ENCODE measurements around the gene RASA4B. TPM values are rescaled to one million over a fixed set of nuclear protein-coding genes. Genes with fewer than 3 reads are reported as not detected.
A peak's percentile ranks its signal among the peaks of the same experiment; 100 is the strongest.
"Not testable (repeated sequence)": the region's sequence is repeated elsewhere in the genome, so short reads cannot be mapped to it uniquely, and the experiment has no call there.

RASA4B gene
- total RNA-seq, 1 donor from 2014 or later, result 11.7 TPM

DNA sequence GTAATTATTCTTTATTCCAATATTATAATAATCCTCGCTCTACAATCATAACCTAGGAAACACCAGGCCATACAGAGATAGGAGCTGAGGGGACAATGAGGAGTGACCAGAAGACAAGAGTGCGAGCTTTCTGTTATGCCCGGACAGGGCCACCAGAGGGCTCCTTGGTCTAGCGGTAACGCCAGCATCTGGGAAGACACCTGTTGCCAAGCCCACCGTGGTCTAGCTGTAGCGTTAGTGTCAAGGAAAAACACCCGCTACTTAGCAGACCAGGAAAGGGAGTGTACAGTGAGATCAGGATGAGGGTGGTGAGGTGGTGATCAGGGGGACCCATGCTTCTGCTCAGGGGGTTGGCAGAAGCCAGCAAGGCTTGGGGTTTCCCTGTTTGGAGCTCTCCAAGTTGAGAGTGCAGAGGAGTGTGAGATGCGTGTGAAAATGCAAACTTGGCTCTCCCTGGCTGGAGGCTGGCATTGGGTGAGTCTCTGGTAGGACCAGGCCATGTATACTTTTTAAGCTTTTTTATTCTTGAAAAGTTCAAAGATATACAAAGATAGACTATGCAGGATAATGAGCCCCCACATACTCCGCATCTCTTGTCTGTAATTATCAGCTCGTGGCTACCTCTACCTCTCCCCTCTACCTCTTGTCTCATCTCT lies 37.5 kb downstream of the RASA4B start:
- H3K4me1 Mint-ChIP-seq (ENCODE audit: unreplicated experiment); H3K36me3 Mint-ChIP-seq (ENCODE audit: unreplicated experiment); H3K27ac Mint-ChIP-seq (ENCODE audit: unreplicated experiment); H3K27me3 Mint-ChIP-seq (ENCODE audit: unreplicated experiment); H3K9me3 Mint-ChIP-seq (ENCODE audit: unreplicated experiment); H3K4me3 Mint-ChIP-seq (ENCODE audit: unreplicated experiment): not testable (repeated sequence)
- peak; percentile 84 for DNase-seq (ENCODE audit: extremely low spot score, unreplicated experiment)
- TF ChIP-seq, protein P1, sequence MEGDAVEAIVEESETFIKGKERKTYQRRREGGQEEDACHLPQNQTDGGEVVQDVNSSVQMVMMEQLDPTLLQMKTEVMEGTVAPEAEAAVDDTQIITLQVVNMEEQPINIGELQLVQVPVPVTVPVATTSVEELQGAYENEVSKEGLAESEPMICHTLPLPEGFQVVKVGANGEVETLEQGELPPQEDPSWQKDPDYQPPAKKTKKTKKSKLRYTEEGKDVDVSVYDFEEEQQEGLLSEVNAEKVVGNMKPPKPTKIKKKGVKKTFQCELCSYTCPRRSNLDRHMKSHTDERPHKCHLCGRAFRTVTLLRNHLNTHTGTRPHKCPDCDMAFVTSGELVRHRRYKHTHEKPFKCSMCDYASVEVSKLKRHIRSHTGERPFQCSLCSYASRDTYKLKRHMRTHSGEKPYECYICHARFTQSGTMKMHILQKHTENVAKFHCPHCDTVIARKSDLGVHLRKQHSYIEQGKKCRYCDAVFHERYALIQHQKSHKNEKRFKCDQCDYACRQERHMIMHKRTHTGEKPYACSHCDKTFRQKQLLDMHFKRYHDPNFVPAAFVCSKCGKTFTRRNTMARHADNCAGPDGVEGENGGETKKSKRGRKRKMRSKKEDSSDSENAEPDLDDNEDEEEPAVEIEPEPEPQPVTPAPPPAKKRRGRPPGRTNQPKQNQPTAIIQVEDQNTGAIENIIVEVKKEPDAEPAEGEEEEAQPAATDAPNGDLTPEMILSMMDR (IDR thresholded peaks at IDR 0.05), result peak; percentile 45

DNA sequence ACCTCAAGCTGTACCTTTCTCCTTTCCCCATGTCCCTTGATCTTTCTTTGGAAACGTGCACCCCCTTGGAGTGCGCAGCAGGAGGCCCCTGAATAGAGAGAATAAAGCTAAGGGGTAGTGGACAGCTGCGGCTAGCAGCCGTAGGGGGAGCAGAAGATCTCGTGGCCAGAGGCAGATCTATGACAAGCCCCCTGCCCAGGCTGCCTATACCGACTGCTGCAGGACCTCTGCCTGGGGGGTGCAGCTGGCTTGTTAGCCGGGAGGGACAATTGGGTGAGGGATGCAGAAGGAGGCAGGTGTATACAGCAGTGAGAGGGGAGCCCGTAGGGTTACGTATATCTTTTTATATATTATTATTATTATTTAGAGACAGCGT lies 38.4 kb downstream of the RASA4B start:
- not testable (repeated sequence) for H3K27ac Mint-ChIP-seq (ENCODE audit: unreplicated experiment); DNase-seq (ENCODE audit: extremely low spot score, unreplicated experiment); H3K4me3 Mint-ChIP-seq (ENCODE audit: unreplicated experiment); H3K4me1 Mint-ChIP-seq (ENCODE audit: unreplicated experiment); H3K36me3 Mint-ChIP-seq (ENCODE audit: unreplicated experiment); H3K27me3 Mint-ChIP-seq (ENCODE audit: unreplicated experiment); H3K9me3 Mint-ChIP-seq (ENCODE audit: unreplicated experiment)

DNA sequence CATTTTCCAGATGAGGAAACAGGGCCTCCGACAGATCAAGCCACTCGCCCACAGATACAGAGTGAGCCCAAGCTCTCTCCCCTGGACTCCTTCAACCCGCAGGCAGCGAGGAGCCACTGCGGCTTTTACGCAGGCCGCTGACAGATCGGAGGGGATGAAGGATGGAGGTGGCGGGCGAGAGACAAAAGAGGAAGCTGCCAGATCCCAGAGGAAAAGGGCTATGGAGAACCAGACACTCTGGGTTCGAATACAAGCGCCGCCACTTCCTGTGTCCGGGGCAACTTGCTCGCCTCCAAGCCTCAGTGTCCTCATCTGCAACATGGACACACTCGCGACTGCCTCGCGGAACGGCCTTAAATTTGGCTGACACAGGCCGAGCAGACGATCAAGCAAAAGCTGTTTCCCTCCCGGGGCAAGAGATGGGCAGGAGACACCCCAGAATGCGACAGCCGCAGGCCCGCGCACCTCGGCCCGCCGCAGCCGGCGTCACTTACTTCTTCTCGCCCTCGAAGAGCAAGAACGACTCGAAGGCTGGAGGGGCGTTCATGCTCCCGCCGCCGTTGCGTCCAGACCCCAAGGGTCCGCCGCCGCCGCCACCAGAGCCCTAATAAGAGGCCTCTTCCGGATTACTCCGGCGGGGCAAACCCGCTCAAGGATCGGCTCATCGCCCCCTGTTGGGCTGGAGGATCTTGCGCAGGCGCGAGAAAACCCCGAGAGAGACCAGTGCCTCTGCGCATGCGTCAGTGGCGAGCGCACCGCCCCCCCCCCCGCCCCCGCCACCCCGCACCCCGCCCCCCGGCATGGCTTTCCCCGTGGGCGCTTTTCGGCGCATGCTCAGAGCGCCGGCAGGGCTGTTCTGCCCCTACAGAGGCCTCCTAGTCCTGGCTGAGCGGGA lies 39.0 kb downstream of the RASA4B start, which contains the start of gene POLR2J:
Gene POLR2J, minus strand, starts transcription at position 609 of the 895 bp plus-strand sequence. Its CDS starts 62 bp downstream, at position 547.
- Mint-ChIP-seq H3K4me3 (ENCODE audit: unreplicated experiment) (peak within 1 kb of the TSS; percentile 88), H3K27ac (ENCODE audit: unreplicated experiment) (peak within 1 kb of the TSS; percentile 82)
- DNase-seq (ENCODE audit: extremely low spot score, unreplicated experiment), result peak; percentile 91
- H3K36me3 Mint-ChIP-seq (ENCODE audit: unreplicated experiment); H3K4me1 Mint-ChIP-seq (ENCODE audit: unreplicated experiment); H3K27me3 Mint-ChIP-seq (ENCODE audit: unreplicated experiment); H3K9me3 Mint-ChIP-seq (ENCODE audit: unreplicated experiment): not testable (repeated sequence)
- TF ChIP-seq, protein P1 (IDR thresholded peaks at IDR 0.05), result peak; percentile 36

DNA sequence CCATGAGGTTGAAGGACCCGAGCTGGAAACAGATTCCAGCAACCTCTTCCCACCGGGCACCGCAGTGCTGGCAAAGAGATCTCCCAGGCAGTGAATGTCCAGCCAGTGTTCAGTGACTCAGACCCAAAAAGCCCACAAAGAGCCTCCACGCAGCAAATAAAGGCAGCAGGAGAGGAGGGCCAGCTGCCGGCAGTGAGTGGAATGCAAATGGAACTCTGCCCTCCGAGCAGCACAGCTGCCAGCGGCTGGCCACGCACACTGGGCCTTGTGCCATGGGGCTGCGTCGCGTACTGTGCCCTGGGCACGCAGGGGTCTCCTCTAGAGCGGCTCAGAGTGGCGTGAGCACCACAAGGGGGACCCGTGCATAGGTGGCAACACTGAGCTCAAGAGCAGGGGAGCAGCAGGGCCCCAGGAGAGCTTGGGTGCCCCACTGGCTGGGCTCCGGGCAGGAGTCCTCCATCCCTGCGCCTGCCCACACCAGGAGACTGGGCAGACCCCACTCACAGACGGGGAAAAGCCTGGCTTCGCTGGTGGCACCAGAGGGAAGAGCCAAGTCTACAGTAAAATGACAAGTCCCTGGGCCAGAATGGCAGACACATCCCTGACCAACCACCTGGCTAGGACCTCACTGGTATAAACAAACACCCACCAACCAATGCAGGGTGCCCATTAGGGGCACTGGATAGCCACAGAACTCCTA lies 42.7 kb downstream of the RASA4B start:
- not testable (repeated sequence) for H3K27ac Mint-ChIP-seq (ENCODE audit: unreplicated experiment); H3K4me1 Mint-ChIP-seq (ENCODE audit: unreplicated experiment); DNase-seq (ENCODE audit: extremely low spot score, unreplicated experiment); H3K9me3 Mint-ChIP-seq (ENCODE audit: unreplicated experiment); H3K36me3 Mint-ChIP-seq (ENCODE audit: unreplicated experiment); H3K27me3 Mint-ChIP-seq (ENCODE audit: unreplicated experiment); H3K4me3 Mint-ChIP-seq (ENCODE audit: unreplicated experiment)

DNA sequence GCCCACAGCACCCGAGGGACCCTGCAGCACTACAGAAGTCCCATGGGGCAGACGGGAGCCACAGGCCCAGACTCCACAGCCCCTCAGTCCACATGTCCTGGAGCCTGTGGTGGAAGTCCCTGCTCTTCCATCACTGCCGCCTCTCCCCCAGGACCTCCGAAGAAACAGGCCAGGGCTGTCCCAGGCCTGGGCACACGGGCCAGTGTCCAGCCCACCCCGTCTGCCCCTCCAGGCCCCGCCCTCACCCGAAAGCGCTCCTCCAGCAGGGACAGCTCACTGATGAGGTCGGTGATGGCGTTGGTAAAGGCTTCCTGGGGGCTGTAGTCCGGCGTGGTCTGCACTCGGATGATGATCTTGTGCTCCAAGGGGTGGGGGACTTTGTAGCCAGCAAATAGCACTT lies 43.5 kb downstream of the RASA4B start:
- H3K36me3 Mint-ChIP-seq (ENCODE audit: unreplicated experiment), result not testable (repeated sequence)

DNA sequence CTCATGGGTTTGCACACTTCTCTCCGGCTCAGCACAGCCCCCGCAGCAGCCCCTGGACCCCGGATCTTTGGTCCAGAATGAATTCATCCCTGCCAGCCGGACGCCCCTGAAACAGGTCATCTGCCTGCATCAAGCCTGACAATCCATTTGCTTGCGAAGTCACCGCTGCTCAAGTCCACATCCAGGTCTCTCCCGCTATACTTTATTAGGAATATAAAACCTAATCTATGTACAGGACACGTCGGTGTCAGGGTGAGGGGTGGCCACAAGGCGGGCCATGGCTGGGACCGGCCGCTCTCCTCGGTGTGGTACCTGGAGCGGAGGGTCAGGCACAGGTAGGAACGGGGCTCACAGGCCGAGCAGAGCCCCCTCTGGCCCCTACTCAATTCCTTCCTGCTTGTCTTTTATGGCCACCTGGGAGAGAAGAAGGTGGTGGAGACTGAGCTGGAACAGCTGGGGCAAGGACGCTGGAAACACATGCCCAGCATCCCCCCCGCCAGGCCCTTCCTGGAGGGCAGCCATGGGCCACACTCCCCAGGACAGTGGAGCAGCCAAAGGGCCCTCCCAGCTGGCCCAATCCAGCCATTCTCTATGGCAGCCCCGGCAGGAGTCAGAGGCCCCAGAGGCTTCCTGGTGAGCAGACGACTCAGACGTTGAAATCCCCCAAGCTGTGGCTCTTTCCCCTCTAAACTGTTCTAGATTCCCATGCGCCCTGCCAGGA lies 44.1 kb downstream of the RASA4B start:
- DNase-seq (ENCODE audit: extremely low spot score, unreplicated experiment), result peak; percentile 74
- Mint-ChIP-seq H3K27me3 (ENCODE audit: unreplicated experiment) (no peaks in the 10 kb centered on the region), H3K4me1 (ENCODE audit: unreplicated experiment) (no peaks in the 10 kb centered on the region), H3K4me3 (ENCODE audit: unreplicated experiment) (no peak overlapping the region), H3K9me3 (ENCODE audit: unreplicated experiment) (no peaks in the 10 kb centered on the region), H3K36me3 (ENCODE audit: unreplicated experiment) (peaks cover 4% of the 10 kb centered on the region), H3K27ac (ENCODE audit: unreplicated experiment) (no peak overlapping the region)
- TF ChIP-seq, protein P1 (IDR thresholded peaks at IDR 0.05), result no peak

More for the DNA sequence above, 43.5 kb downstream of the RASA4B start:
- not testable (repeated sequence) for H3K27me3 Mint-ChIP-seq (ENCODE audit: unreplicated experiment); H3K27ac Mint-ChIP-seq (ENCODE audit: unreplicated experiment); H3K9me3 Mint-ChIP-seq (ENCODE audit: unreplicated experiment); H3K4me3 Mint-ChIP-seq (ENCODE audit: unreplicated experiment); H3K4me1 Mint-ChIP-seq (ENCODE audit: unreplicated experiment)
- DNase-seq (ENCODE audit: extremely low spot score, unreplicated experiment), result peak; percentile 66
